Caco-2 (cell line): Measurements from ENCODE around the gene CRYGN. TPM values are rescaled to one million over a fixed set of nuclear protein-coding genes. Genes with fewer than 3 reads are reported as not detected.

Experiments used
- BruUV-seq: library from RNA; stranded (reverse); fragments of 400-500 nt; replicated peaks from 2 replicates; lab custom pipeline; 2021; lab: Mats Ljungman, UMichigan
- CTCF ChIA-PET: fragments of 300-600 bp; sonication (Branson Sonifier 250); formaldehyde crosslinking; loops from one replicate; lab custom pipeline; 2022; ENCODE audit warnings: antibody characterized with exemption; lab: Charles Lee
- POLR2A ChIA-PET: fragments of 300-600 bp; sonication (Branson Sonifier 250); formaldehyde crosslinking; loops from one replicate; lab custom pipeline; 2022; ENCODE audit warnings: antibody characterized with exemption; lab: Charles Lee
- DNase-seq, 2 experiments: peaks; one replicate each; pipeline versions ENCODE4 v3.0.0 to v3.0.0-alpha.2; 2020 to 2022
- H3K27me3 ChIP-seq: replicated peaks from 2 replicates; pipeline ENCODE4 v1.6.0; 2011; ENCODE audit warnings: low read length; ENCODE audit not compliant: control insufficient read depth, insufficient read depth
- H3K36me3 ChIP-seq: 2 replicates; pipeline ENCODE4 v1.5.1; 2011; ENCODE audit warnings: low read length; ENCODE audit not compliant: control insufficient read depth, insufficient read depth
- H3K4me1 ChIP-seq: fragments of 250-450 bp; sonication (Bioruptor Pico); 2 replicates; pipeline ENCODE4 v1.5.1; 2020; ENCODE audit warnings: mild to moderate bottlenecking
- H3K4me3 ChIP-seq: 2 replicates; pipeline ENCODE4 v1.5.1; 2011; ENCODE audit warnings: low read depth, mild to moderate bottlenecking, control low read depth, low read length
- H3K9me3 ChIP-seq: fragments of 250-450 bp; sonication (Bioruptor Pico); 2 replicates; pipeline ENCODE4 v1.5.1; 2020; ENCODE audit warnings: mild to moderate bottlenecking, moderate library complexity
- H3K27ac Mint-ChIP-seq: one replicate; pipeline ENCODE4 v1.8.0; 2022; ENCODE audit warnings: mixed read lengths; ENCODE audit not compliant: unreplicated experiment
- H3K27me3 Mint-ChIP-seq: one replicate; pipeline ENCODE4 v1.8.0; 2022; ENCODE audit warnings: mixed read lengths; ENCODE audit not compliant: insufficient read depth, unreplicated experiment
- H3K36me3 Mint-ChIP-seq: one replicate; pipeline ENCODE4 v1.8.0; 2022; ENCODE audit warnings: mild to moderate bottlenecking, mixed read lengths; ENCODE audit not compliant: insufficient read depth, unreplicated experiment
- H3K4me1 Mint-ChIP-seq: one replicate; pipeline ENCODE4 v1.8.0; 2022; ENCODE audit warnings: low read depth, mixed read lengths; ENCODE audit not compliant: unreplicated experiment
- H3K4me3 Mint-ChIP-seq: one replicate; pipeline ENCODE4 v1.8.0; 2022; ENCODE audit warnings: mild to moderate bottlenecking, moderate library complexity, mixed read lengths; ENCODE audit not compliant: unreplicated experiment
- H3K9me3 Mint-ChIP-seq: one replicate; pipeline ENCODE4 v1.8.0; 2022; ENCODE audit warnings: mixed read lengths; ENCODE audit not compliant: unreplicated experiment
- intact Hi-C: fragments of 100-400 bp; cut with micrococcal nuclease; formaldehyde crosslinking; loops from one replicate; pipeline ENCODE4 v1.10.0; 2022; ENCODE audit not compliant: unreplicated experiment
- total RNA-seq: library from RNA; stranded (reverse); gene quantifications from 2 replicates; pipeline ENCODE4 v1.2.3, GENCODE V29; 2022
- TF ChIP-seq, protein P1 (sequence below), 2 experiments: fragments of 200-600 bp in 1 of 2; IDR thresholded peaks; 1 replicate in 1 of 2; 2 replicates in 1 of 2; pipeline versions ENCODE4 v1.5.1 to v1.8.0; 2011 to 2022; ENCODE audit warnings: antibody characterized with exemption in 1 of 2, control low read depth in 1 of 2, inconsistent platforms in 1 of 2, low read depth in 1 of 2, low read length in 1 of 2, mild to moderate bottlenecking in 1 of 2, moderate library complexity in 1 of 2; ENCODE audit not compliant: insufficient read depth in 1 of 2, severe bottlenecking in 1 of 2, unreplicated experiment in 1 of 2

Gene CRYGN
- total RNA-seq, 1 experiment from 2014 or later: not detected

DNA sequence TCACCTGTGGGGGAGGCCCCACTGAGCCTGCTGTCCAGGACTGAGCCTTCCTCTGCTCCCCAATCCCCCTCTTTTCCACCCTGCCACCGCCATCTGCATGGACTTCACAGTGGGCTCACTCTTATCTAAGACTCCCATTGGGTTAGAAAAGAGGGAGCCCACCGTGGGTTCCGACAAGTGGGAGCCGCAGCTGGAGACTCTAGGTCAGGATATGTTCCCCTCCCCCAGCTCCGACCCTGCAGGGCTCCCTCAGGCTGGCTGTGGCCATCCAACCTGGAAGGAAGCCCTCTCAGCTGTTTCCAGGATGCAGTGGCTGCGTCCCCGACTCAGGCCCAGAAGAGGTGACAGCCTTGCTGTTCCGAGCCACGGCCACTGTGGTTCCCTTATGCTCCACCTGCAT, 34.9 kb downstream of the CRYGN start:
- no TSS peak for BruUV-seq
- Histone ChIP-seq H3K4me1 (no peaks in the 10 kb centered on the region), H3K27me3 (no peaks in the 10 kb centered on the region), H3K9me3 (no peaks in the 10 kb centered on the region), H3K4me3 (no peak overlapping the region), H3K36me3 (no peaks in the 10 kb centered on the region)
- Mint-ChIP-seq H3K4me3 (no peak overlapping the region), H3K27me3 (no peaks in the 10 kb centered on the region), H3K9me3 (no peaks in the 10 kb centered on the region), H3K27ac (no peak overlapping the region), H3K36me3 (no peaks in the 10 kb centered on the region), H3K4me1 (no peaks in the 10 kb centered on the region)
- POLR2A ChIA-PET: no interaction called here
- TF ChIP-seq, protein P1, sequence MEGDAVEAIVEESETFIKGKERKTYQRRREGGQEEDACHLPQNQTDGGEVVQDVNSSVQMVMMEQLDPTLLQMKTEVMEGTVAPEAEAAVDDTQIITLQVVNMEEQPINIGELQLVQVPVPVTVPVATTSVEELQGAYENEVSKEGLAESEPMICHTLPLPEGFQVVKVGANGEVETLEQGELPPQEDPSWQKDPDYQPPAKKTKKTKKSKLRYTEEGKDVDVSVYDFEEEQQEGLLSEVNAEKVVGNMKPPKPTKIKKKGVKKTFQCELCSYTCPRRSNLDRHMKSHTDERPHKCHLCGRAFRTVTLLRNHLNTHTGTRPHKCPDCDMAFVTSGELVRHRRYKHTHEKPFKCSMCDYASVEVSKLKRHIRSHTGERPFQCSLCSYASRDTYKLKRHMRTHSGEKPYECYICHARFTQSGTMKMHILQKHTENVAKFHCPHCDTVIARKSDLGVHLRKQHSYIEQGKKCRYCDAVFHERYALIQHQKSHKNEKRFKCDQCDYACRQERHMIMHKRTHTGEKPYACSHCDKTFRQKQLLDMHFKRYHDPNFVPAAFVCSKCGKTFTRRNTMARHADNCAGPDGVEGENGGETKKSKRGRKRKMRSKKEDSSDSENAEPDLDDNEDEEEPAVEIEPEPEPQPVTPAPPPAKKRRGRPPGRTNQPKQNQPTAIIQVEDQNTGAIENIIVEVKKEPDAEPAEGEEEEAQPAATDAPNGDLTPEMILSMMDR (IDR thresholded peaks at IDR 0.05; ENCODE audit: insufficient read depth in 1 of 2, low read depth in 1 of 2, low read length in 1 of 2, severe bottlenecking in 1 of 2, unreplicated experiment in 1 of 2): no peak
- no peak for DNase-seq
- intact Hi-C loops: no loop called here
- CTCF ChIA-PET: no interaction called here

DNA sequence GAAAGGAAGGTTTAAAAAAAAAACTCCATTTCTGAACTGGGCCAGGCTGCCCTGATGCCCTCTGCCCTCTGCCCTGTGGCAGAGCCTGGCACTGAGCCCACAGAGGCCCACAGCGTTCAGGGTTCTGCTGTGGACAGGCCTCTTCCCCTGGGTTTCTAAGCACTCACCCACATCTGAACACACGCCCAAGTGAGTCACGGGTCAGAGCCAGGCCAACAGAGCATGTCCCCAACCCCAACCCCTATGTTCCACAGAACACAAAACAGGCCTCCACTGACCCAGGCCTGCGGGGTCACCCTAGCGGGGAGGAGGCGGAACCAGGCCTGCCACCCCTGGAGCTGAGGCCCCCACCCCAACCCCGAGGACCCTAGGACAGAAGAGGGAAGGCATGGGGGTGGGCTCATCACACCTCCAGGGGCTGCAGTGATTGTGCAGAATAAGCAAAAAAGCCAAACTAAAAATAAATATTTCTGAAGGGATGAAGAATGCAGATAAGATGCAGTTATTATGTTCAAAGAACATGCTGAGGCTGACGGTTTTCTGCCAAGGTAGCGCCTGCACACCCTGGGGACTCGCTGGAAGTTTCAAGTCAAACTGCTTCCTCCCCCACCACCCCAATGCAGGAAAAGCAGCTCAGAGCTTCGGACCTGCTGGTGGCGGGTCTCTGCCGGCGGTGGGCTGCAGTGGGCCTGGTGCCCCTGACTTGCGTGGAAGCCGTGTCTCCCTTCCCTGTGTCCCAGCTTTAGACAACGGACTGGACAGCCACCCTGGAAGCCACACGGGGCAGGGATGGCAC, 35.5 kb downstream of the CRYGN start:
- ChIA-PET CTCF (no interaction called here), POLR2A (no interaction called here)
- no peak for DNase-seq
- Histone ChIP-seq H3K4me1 (no peaks in the 10 kb centered on the region), H3K27me3 (no peaks in the 10 kb centered on the region), H3K9me3 (no peaks in the 10 kb centered on the region), H3K36me3 (no peaks in the 10 kb centered on the region), H3K4me3 (no peak overlapping the region)
- Mint-ChIP-seq H3K9me3 (no peaks in the 10 kb centered on the region), H3K4me3 (no peak overlapping the region), H3K4me1 (no peaks in the 10 kb centered on the region), H3K27ac (no peak overlapping the region), H3K36me3 (no peaks in the 10 kb centered on the region), H3K27me3 (no peaks in the 10 kb centered on the region)
- no TSS peak for BruUV-seq
- intact Hi-C loops: no loop called here
- TF ChIP-seq, protein P1 (IDR thresholded peaks at IDR 0.05; ENCODE audit: insufficient read depth in 1 of 2, low read depth in 1 of 2, low read length in 1 of 2, severe bottlenecking in 1 of 2, unreplicated experiment in 1 of 2): no peak

- POLR2A ChIA-PET: no interaction called here
- Mint-ChIP-seq H3K36me3 (no peaks in the 10 kb centered on the region), H3K27ac (no peak overlapping the region), H3K27me3 (no peaks in the 10 kb centered on the region), H3K4me1 (no peaks in the 10 kb centered on the region), H3K9me3 (no peaks in the 10 kb centered on the region), H3K4me3 (no peak overlapping the region)
- BruUV-seq: no TSS peak
- H3K27me3 ChIP-seq: no peaks in the 10 kb centered on the region
- intact Hi-C loops: no loop called here
- H3K36me3 ChIP-seq: no peaks in the 10 kb centered on the region
- H3K9me3 ChIP-seq: no peaks in the 10 kb centered on the region
- CTCF ChIA-PET: no interaction called here
- DNase-seq: no peak
- H3K4me1 ChIP-seq: no peaks in the 10 kb centered on the region
- TF ChIP-seq, protein P1 (IDR thresholded peaks at IDR 0.05; ENCODE audit: insufficient read depth in 1 of 2, low read depth in 1 of 2, low read length in 1 of 2, severe bottlenecking in 1 of 2, unreplicated experiment in 1 of 2): no peak
- no peak overlapping the region for H3K4me3 ChIP-seq
Measured at GRCh38 chr7:151403764-151404163, 36.2 kb downstream of the CRYGN start.
